SW 1271 (cell line): Measurements from ENCODE around the gene TGFBR3.

ENCODE experiments used
- DNase-seq, 2 experiments: peaks; one replicate each; lab custom pipeline; 2025; lab: John Stamatoyannopoulos, UW

Gene TGFBR3

DNA sequence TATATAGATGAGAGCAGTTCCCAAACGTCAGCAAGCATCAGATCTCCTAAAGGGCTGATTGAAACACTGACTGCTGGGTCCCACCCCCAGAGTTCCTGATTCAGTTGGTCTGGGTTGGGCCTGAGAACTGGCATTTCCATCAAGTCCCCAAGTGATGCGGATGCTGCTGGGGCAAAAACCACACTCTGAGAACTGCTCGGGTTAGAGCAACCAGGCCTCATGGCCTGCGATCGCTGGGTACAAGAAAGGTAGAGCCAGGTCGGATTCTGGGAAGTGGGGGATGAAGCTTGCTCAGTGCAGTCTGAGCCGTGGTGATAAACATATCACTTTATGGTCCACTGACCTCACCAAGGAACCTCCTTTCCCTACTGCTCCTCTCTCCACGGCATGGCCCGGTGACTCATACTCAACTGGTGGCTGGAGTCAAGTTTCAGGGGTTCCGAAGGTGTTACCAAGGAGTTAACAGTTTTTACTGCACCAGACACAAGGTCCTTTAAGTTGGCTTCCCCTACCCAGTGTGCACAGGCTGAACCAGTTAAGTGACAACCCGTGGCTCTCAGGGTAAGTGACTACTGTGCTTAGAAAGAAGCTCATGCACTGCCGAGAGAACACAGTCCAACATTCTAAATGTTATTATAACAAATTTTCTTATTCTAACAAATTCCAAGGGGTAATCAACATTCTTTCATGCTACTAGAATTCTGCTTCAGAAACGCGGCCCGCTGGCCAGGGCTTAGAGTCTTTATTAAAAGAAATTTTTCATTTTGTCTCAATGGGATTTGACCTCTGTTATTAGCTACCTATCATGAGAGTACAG is 153.5 kb downstream of the TGFBR3 start:
- no peak for DNase-seq

- no peak for DNase-seq
Observed at GRCh38 chr1:91731815-91732214, 154.1 kb downstream of the TGFBR3 start.

- no peak for DNase-seq
Observed at GRCh38 chr1:91730801-91731732, 154.9 kb downstream of the TGFBR3 start.

DNA sequence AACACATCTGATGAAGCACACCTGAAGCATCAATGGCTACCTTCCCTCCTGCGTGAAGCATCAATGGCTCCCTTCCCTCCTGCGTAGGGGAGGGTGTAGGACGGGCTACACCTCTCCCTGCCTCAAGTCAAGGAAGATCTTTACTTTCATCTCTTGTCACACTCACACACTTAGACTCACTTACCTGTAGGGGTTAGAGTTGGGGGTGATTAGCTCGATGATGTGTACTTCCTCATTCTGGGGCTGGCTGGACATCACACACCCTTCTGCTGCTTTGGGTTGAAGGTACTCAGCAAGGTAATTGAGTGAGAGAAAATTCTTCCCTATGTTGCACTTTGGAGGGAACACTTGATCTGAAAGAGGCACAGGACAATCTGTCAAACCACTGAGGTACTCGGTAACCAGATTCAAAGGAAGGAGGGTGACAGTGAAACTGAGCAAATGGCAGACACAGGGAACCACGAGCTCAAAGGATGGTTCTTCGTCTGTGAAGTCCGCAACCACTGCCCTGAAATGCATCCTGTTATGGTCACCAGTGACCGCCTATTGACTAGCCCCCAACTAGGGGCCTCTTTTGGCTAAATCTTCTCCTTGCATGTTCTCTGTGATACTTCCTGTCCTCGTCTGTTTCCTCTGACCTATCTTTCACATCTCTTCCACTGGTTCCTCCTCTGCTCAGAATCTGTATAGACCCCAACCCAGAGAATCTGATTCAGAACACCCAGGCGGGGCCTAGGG is 156.2 kb downstream of the TGFBR3 start:
- DNase-seq, result no peak

DNA sequence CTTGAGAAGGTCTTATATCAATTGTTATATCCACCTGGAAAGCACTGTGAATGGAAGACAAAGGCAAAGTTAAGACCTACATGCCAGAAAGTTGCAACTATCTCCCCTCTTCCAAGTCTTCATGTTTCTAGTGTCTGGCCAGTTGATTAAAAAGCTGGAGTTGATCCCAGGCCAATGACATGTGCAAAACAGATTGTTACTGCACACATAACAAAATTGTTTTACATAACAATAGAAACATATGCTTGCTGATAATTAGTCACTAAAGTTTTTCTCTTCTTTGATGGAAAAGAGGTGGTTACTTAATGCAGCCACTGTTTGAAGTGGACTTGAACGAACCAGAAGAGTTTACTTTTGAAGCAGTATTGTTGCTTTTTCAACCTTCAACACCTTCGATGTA is 158.2 kb downstream of the TGFBR3 start:
- DNase-seq, result no peak

DNA sequence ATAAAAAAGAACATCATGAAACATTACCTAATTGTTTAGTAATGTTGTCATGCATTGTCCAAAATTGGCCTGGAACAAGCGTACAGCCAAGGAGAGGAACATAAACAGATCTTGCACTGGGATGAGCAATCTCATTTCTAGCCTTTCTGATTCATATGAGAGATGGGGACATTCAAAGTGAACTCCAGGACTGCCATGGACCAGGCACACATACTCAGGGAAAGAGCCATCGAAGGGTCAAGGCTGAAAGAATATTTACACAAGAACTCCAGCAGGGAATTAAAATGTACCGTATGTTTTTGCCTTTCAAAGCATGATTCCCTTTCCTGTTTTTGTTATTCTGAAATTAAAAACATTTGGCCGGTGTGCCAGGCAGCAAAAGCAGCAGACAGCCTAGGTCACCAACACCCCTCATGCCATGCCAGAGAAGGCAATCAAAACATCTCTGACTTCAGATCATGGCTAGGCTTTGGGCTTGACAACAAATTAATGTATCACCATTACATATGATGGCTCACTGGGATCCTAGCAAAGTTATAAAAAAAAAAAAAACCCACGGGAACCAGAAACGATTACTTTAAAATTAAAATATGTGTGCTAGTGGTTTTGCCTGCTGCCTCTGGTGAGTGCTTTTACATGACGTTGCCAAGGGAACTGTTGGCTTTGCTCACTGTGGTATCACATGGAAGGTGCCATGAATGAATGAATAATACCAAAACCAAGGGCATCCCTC is 159.8 kb downstream of the TGFBR3 start:
- DNase-seq, result no peak

DNA sequence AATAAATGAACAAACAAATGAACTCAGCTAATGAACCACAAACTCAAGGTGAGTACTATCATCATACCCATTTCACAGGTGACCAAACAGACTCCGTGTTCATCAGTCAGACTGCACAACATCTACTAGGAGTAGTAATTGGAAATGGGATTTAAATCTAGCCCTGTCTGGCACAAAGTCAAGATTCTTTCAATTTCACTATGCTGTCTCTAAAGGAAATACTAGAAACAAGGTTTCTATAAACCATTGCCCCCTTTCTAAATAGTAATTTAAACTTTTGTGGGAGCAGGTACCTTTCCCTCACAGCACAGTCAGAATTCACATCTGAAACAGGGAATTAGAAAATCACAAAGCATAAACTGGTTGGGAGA is 160.3 kb downstream of the TGFBR3 start:
- DNase-seq, result no peak

GRCh38 chr1:91724644-91725043 is 161.3 kb downstream of the TGFBR3 start:
- no peak for DNase-seq

- no peak for DNase-seq
Observed at GRCh38 chr1:91724231-91724630, 161.7 kb downstream of the TGFBR3 start.

GRCh38 chr1:91720044-91720443 is 165.9 kb downstream of the TGFBR3 start:
- DNase-seq, result no peak

- no peak for DNase-seq
Observed at GRCh38 chr1:91718877-91719276, 167.1 kb downstream of the TGFBR3 start.

DNA sequence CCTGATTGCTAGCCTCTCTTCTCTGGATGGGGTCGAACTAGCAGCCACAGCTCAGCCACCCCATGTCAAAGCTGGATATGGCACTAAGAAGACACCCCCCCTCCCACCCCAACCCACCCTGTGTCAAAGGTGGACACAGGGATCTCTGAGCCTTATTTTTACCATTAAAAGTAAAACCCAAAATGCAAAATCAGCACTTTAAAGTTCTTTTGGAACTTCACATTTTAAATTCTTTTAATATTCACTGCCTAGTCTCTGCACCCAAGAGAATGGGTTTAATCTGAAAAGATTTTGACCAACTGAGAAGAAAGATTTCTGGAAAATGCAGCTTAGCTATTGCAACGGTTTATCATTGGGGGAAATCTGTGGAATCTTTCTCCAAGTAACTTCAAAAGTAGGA is 167.6 kb downstream of the TGFBR3 start:
- no peak for DNase-seq

DNA sequence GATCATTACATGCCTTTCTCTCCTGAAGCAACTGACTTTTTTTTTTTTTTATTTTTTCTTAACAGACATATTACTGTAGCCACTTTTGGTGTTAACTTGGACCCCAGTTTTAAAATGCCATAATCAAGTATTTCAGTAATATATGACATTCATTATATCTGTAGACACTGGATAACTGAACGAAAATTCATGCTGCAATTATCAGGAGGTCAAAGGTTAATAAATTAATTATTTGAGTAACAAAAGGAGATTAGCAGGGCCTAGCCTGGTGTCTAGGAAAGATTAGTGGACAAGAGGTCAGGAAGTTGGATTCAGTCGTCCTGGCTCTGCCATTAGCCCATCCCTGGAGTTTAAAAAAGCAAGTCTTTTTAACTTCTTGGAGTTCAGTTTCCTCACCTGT is 168.1 kb downstream of the TGFBR3 start:
- DNase-seq, result no peak

- DNase-seq, result no peak
Observed at GRCh38 chr1:91716339-91716738, 169.6 kb downstream of the TGFBR3 start.

- no peak for DNase-seq
Observed at GRCh38 chr1:91715416-91716000, 170.4 kb downstream of the TGFBR3 start.

GRCh38 chr1:91714867-91715381 is 171.0 kb downstream of the TGFBR3 start:
- no peak for DNase-seq

DNA sequence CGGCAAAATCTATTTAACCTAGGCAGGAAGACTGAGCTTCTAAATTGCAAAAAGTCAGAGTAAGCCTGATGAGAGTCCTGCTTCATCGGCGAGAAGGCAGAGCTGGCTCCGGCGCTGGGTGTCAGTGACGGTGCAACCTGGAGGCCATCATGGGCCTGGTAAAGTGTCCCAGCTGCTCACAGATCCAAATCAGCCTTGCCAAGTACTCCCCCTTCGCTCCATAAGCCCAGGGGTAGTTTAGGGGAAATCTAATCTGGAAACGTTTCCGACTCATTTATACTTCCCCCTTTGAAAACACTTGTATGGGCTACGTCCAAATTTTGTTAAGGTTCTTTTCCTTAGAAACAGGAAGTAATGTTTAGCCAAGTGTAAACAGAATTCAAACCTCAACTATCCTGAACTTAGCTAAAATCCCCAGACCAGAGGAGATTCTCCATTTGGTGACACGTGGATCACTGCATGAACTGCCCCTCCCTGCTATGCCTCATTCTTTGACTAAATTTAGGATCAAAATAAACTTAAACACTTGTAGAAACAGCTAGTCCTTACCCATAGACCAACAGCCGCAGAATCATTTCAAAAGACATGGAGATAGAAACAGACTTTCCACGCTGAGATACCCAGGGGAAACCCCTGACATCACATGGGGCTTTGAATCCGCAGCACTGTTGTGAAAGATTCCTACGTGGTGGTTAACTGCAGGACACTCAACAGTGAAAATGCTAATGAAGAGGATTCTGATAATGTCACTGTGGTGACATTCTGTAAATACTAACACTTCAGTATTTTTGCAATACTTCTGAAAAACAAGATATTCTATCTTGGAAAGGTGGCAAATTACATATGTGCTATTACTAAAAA is 172.7 kb downstream of the TGFBR3 start:
- no peak for DNase-seq

DNA sequence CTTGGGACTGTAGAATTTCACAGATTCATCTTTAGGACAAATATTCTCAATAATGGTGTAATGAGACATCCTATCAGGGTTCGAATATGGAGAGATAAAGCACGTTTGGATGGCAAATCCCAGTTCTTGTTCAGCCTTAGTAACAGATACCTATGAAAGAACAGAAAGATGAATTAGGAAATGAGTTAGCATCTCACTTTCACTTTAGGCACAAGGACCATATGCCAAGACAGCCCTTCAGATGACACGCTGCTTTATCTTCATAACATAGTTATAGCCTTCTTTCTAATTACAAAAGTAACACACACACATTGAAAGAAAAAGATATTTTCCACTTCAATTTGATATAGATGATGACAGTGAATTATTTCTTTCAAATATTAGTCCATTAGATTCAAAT is 173.6 kb downstream of the TGFBR3 start:
- DNase-seq, result no peak

- no peak for DNase-seq
Observed at GRCh38 chr1:91711504-91712247, 174.3 kb downstream of the TGFBR3 start.
